SK-N-SH (cell line): ENCODE results near the gene PAM16. TPM values are rescaled to one million over a fixed set of nuclear protein-coding genes. Genes with fewer than 3 reads are reported as not detected.

ENCODE experiments used
- CTCF ChIA-PET: fragments of 300-600, 350-600 bp; formaldehyde crosslinking; extraction: SDS; loops from one replicate; lab custom pipeline; 2021; lab: Yijun Ruan, JAX
- POLR2A ChIA-PET: fragments of 350-600 bp; sonication (Branson Sonifier 250); formaldehyde crosslinking; extraction: SDS; loops from one replicate; lab custom pipeline; 2020; ENCODE audit warnings: antibody characterized with exemption, inconsistent platforms; lab: Yijun Ruan, JAX
- DNase-seq: peaks from one replicate; pipeline ENCODE4 v3.0.0; 2012
- H2AFZ ChIP-seq: fragments of 200-600 bp; sonication (generic); 2 replicates; pipeline ENCODE4 v1.8.1; 2016; ENCODE audit warnings: antibody characterized with exemption, mild to moderate bottlenecking, low read depth
- H3F3A ChIP-seq: fragments of 200-600 bp; sonication (generic); replicated peaks from 2 replicates; pipeline ENCODE3; 2016; ENCODE audit warnings: antibody characterized with exemption, mild to moderate bottlenecking; ENCODE audit not compliant: insufficient read depth
- H3K27ac ChIP-seq, 2 experiments: fragments of 200-500 bp in 1 of 2; fragments of 200-600 bp in 1 of 2; sonication (Bioruptor generic) in 1 of 2; sonication (generic), shearing (Covaris generic) in 1 of 2; 2 replicates each; pipeline versions ENCODE4 v1.5.1 to v1.6.1; 2014 to 2016; ENCODE audit warnings: low read depth in 2 of 2, inconsistent platforms in 1 of 2, low read length in 1 of 2, mild to moderate bottlenecking in 1 of 2, mixed read lengths in 1 of 2
- H3K27me3 ChIP-seq: fragments of 200-600 bp; sonication (generic), shearing (Covaris generic); 2 replicates; pipeline ENCODE4 v1.6.1; 2016; ENCODE audit warnings: mixed run types; ENCODE audit not compliant: insufficient read depth
- H3K36me3 ChIP-seq, 2 experiments: fragments of 200-500 bp in 1 of 2; fragments of 200-600 bp in 1 of 2; sonication (Bioruptor generic) in 1 of 2; sonication (generic) in 1 of 2; replicated peaks in 1 of 2; 2 replicates each; pipeline versions ENCODE3 to v1.5.1; 2014 to 2016; ENCODE audit warnings: low read length in 1 of 2, mild to moderate bottlenecking in 1 of 2; ENCODE audit not compliant: insufficient read depth in 2 of 2, control insufficient read depth in 1 of 2
- H3K4me1 ChIP-seq, 2 experiments: fragments of 200-500 bp in 1 of 2; fragments of 200-600 bp in 1 of 2; sonication (Bioruptor generic) in 1 of 2; sonication (generic), shearing (Covaris generic) in 1 of 2; 2 replicates each; pipeline versions ENCODE4 v1.5.1 to v1.6.1; 2014 to 2016; ENCODE audit warnings: low read depth in 1 of 2, low read length in 1 of 2, mixed run types in 1 of 2; ENCODE audit not compliant: insufficient read depth in 2 of 2, control insufficient read depth in 1 of 2
- H3K4me2 ChIP-seq: fragments of 200-600 bp; sonication (generic), shearing (Covaris generic); 2 replicates; pipeline ENCODE4 v1.6.1; 2017; ENCODE audit warnings: mixed run types
- H3K4me3 ChIP-seq, 2 experiments: fragments of 200-500 bp in 1 of 2; fragments of 200-600 bp in 1 of 2; sonication (Bioruptor generic) in 1 of 2; sonication (generic), shearing (Covaris generic) in 1 of 2; 2 replicates each; pipeline versions ENCODE4 v1.5.1 to v1.8.1; 2014 to 2016; ENCODE audit warnings: low read depth in 2 of 2, inconsistent platforms in 1 of 2, low read length in 1 of 2, mild to moderate bottlenecking in 1 of 2, mixed read lengths in 1 of 2, moderate library complexity in 1 of 2
- H3K79me2 ChIP-seq: fragments of 200-600 bp; sonication (generic); 2 replicates; pipeline ENCODE4 v1.8.1; 2017; ENCODE audit warnings: mild to moderate bottlenecking; ENCODE audit not compliant: insufficient read depth
- H3K9ac ChIP-seq: fragments of 200-600 bp; sonication (generic); 2 replicates; pipeline ENCODE4 v1.6.1; 2017; ENCODE audit warnings: mixed run types
- H3K9me2 ChIP-seq: fragments of 200-600 bp; sonication (generic); 2 replicates; pipeline ENCODE4 v1.6.1; 2017; ENCODE audit warnings: mixed run types
- H3K9me3 ChIP-seq: fragments of 200-600 bp; sonication (generic); 2 replicates; pipeline ENCODE4 v1.6.1; 2017; ENCODE audit warnings: mixed run types, mild to moderate bottlenecking, moderate library complexity
- H4K20me1 ChIP-seq: fragments of 200-600 bp; sonication (generic); 2 replicates; pipeline ENCODE4 v1.6.1; 2017; ENCODE audit warnings: mild to moderate bottlenecking, mixed run types; ENCODE audit not compliant: insufficient read depth
- ELF1 ChIP-seq: IDR thresholded peaks from 2 replicates; pipeline ENCODE4 v1.4.0; 2012
- EP300 ChIP-seq, 2 experiments: IDR thresholded peaks; 2 replicates each; pipeline versions ENCODE4 v1.4.0 to v1.6.1; 2012; ENCODE audit warnings: borderline replicate concordance in 1 of 2, low read depth in 1 of 2, low read length in 1 of 2
- FOXJ3 ChIP-seq: sonication (generic); formaldehyde crosslinking; IDR thresholded peaks from 2 replicates; pipeline ENCODE4 v1.5.1; 2020; ENCODE audit warnings: mild to moderate bottlenecking, missing genetic modification reagents
- IRF3 ChIP-seq: fragments of 150-350 bp; IDR thresholded peaks from 2 replicates; pipeline ENCODE4 v1.6.1; 2016; ENCODE audit warnings: mild to moderate bottlenecking, low read depth, low read length
- NFIC ChIP-seq: IDR thresholded peaks from 2 replicates; pipeline ENCODE4 v1.4.0; 2012; ENCODE audit warnings: borderline replicate concordance
- RAD21 ChIP-seq: IDR thresholded peaks from 2 replicates; pipeline ENCODE4 v1.6.1; 2012; ENCODE audit warnings: mild to moderate bottlenecking, low read length
- RCOR1 ChIP-seq: fragments of 150-350 bp; IDR thresholded peaks from 2 replicates; pipeline ENCODE4 v1.6.1; 2017; ENCODE audit warnings: antibody characterized with exemption, low read length
- SIN3A ChIP-seq: IDR thresholded peaks from 2 replicates; pipeline ENCODE4 v1.6.1; 2012; ENCODE audit warnings: low read depth, mild to moderate bottlenecking, low read length, moderate library complexity, borderline replicate concordance
- SMC3 ChIP-seq: IDR thresholded peaks from 2 replicates; pipeline ENCODE4 v1.6.1; 2012; ENCODE audit warnings: low read depth, low read length, improper control_type of control experiment
- TAF1 ChIP-seq: IDR thresholded peaks from 2 replicates; pipeline ENCODE4 v1.6.1; 2012; ENCODE audit warnings: low read depth, mild to moderate bottlenecking, low read length, moderate library complexity, borderline replicate concordance
- WGBS: methylation state at CpG from one replicate; pipeline ENCODE4 v1.1.6; 2017; ENCODE audit warnings: low lambda C conversion rate; 5-methylcytosine and 5-hydroxymethylcytosine counted together
- polyA plus RNA-seq, 3 experiments: library from polyadenylated mRNA; depleted of rRNA; stranded (reverse); fragments of >200 nt; gene quantifications; 2 replicates each; pipeline ENCODE4 v1.2.3, GENCODE V29; 2012
- TF ChIP-seq, protein P1 (sequence below): IDR thresholded peaks from 2 replicates; pipeline ENCODE4 v1.4.0; 2012; ENCODE audit warnings: low read depth
- TF ChIP-seq, protein P2 (sequence below): IDR thresholded peaks from 2 replicates; pipeline ENCODE4 v1.6.1; 2012; ENCODE audit warnings: mild to moderate bottlenecking, low read depth, low read length, moderate library complexity

PAM16 gene
- polyA plus RNA-seq, 1 of the 3 experiments (the other 2 are of a cell fraction), result 96.4 TPM

GRCh38 chr16:4332623-4333307 is 18.4 kb downstream of the PAM16 start:
- ChIA-PET CTCF (interaction anchor here (0.7 to 14.9 kb wide), 14 partner anchors 8 to 350 kb away, joined by 3 to 281 read pairs (median 11); no protein-coding TSS in a partner anchor), POLR2A (no interaction called here)
- peaks cover 14 to 18% of the 10 kb centered on the region in 2 experiments; a peak in 3 of 4 replicates for H3K4me1 ChIP-seq
- no peak overlapping the region for H3K9ac ChIP-seq
- H4K20me1 ChIP-seq, result peaks cover 36% of the 10 kb centered on the region
- WGBS, result 90% methylated on average over 2 of the region's 19 CpGs
- H3K4me3 ChIP-seq, result no peak overlapping the region
- no peak overlapping the region for H2AFZ ChIP-seq
- DNase-seq, result no peak
- TF ChIP-seq RAD21, result no peak
- TF ChIP-seq, protein P1, sequence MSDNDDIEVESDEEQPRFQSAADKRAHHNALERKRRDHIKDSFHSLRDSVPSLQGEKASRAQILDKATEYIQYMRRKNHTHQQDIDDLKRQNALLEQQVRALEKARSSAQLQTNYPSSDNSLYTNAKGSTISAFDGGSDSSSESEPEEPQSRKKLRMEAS, result no peak
- TF ChIP-seq SIN3A, result no peak
- TF ChIP-seq NFIC, result no peak
- TF ChIP-seq EP300 (IDR thresholded peaks at IDR 0.05; ENCODE audit: borderline replicate concordance in 1 of 2, low read depth in 1 of 2, low read length in 1 of 2), result no peak
- TF ChIP-seq SMC3, result no peak
- TF ChIP-seq RCOR1, result no peak
- no peak for TF ChIP-seq FOXJ3 (CRISPR knock-in tag)
- no peak for TF ChIP-seq IRF3
- no peak for TF ChIP-seq TAF1
- no peak for TF ChIP-seq ELF1
- H3K27ac ChIP-seq, result no peak overlapping the region
- no peaks in the 10 kb centered on the region for H3K9me3 ChIP-seq
- H3K79me2 ChIP-seq, result peaks cover 50% of the 10 kb centered on the region
- H3F3A ChIP-seq, result peaks cover 15% of the 10 kb centered on the region
- H3K36me3 ChIP-seq, result peaks cover 3 to 32% of the 10 kb centered on the region in 2 experiments
- no peak overlapping the region for H3K4me2 ChIP-seq
- no peaks in the 10 kb centered on the region for H3K9me2 ChIP-seq
- no peaks in the 10 kb centered on the region for H3K27me3 ChIP-seq

DNA sequence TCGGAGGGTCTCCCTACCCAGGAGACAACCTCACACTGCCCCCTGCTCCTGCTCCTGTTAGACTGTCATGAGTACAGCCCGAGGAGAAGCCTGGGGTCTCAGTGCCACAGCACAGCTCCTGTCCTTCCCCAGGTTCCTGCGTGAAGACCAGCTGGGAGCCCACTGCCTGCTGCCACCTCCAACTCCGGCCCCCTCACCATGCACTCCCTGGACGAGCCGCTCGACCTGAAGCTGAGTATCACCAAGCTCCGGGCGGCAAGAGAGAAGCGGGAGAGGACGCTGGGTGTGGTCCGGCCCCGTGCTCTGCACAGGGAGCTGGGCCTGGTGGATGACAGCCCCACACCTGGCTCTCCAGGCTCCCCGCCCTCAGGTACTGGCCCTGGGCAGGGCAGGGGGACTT is 19.0 kb downstream of the PAM16 start:
- peaks cover 53% of the 10 kb centered on the region for H3K79me2 ChIP-seq
- no peak overlapping the region for H3K4me3 ChIP-seq
- POLR2A ChIA-PET, result no interaction called here
- H3K9me2 ChIP-seq, result no peaks in the 10 kb centered on the region
- peaks cover 36% of the 10 kb centered on the region for H4K20me1 ChIP-seq
- H3K9me3 ChIP-seq, result no peaks in the 10 kb centered on the region
- H3K4me1 ChIP-seq, result peaks cover 15 to 21% of the 10 kb centered on the region in 2 experiments; a peak in 3 of 4 replicates
- WGBS, result 99% methylated on average over 10 of the region's 14 CpGs
- H3K36me3 ChIP-seq, result peaks cover 3 to 28% of the 10 kb centered on the region in 2 experiments
- TF ChIP-seq, protein P2, sequence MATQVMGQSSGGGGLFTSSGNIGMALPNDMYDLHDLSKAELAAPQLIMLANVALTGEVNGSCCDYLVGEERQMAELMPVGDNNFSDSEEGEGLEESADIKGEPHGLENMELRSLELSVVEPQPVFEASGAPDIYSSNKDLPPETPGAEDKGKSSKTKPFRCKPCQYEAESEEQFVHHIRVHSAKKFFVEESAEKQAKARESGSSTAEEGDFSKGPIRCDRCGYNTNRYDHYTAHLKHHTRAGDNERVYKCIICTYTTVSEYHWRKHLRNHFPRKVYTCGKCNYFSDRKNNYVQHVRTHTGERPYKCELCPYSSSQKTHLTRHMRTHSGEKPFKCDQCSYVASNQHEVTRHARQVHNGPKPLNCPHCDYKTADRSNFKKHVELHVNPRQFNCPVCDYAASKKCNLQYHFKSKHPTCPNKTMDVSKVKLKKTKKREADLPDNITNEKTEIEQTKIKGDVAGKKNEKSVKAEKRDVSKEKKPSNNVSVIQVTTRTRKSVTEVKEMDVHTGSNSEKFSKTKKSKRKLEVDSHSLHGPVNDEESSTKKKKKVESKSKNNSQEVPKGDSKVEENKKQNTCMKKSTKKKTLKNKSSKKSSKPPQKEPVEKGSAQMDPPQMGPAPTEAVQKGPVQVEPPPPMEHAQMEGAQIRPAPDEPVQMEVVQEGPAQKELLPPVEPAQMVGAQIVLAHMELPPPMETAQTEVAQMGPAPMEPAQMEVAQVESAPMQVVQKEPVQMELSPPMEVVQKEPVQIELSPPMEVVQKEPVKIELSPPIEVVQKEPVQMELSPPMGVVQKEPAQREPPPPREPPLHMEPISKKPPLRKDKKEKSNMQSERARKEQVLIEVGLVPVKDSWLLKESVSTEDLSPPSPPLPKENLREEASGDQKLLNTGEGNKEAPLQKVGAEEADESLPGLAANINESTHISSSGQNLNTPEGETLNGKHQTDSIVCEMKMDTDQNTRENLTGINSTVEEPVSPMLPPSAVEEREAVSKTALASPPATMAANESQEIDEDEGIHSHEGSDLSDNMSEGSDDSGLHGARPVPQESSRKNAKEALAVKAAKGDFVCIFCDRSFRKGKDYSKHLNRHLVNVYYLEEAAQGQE, result no peak
- H3K9ac ChIP-seq, result no peak overlapping the region
- no peaks in the 10 kb centered on the region for H3K27me3 ChIP-seq
- no peak overlapping the region for H2AFZ ChIP-seq
- CTCF ChIA-PET, result interaction anchor here (1.3 to 14.9 kb wide), 13 partner anchors 8 to 349 kb away, joined by 4 to 281 read pairs (median 12); no protein-coding TSS in a partner anchor
- H3F3A ChIP-seq, result peaks cover 15% of the 10 kb centered on the region
- DNase-seq, result no peak
- no peak overlapping the region for H3K27ac ChIP-seq
- H3K4me2 ChIP-seq, result no peak overlapping the region
